SIG-M5 (cell line): ENCODE data around the gene GREB1L.
"Not testable (repeated sequence)": the region's sequence is repeated elsewhere in the genome, so short reads cannot be mapped to it uniquely, and the experiment has no call there.

ENCODE experiments used
- DNase-seq: peaks from one replicate; lab custom pipeline; 2025; lab: John Stamatoyannopoulos, UW

The GREB1L gene

GRCh38 chr18:21264651-21265050, 22.6 kb downstream of the GREB1L start:
- no peak for DNase-seq

DNA sequence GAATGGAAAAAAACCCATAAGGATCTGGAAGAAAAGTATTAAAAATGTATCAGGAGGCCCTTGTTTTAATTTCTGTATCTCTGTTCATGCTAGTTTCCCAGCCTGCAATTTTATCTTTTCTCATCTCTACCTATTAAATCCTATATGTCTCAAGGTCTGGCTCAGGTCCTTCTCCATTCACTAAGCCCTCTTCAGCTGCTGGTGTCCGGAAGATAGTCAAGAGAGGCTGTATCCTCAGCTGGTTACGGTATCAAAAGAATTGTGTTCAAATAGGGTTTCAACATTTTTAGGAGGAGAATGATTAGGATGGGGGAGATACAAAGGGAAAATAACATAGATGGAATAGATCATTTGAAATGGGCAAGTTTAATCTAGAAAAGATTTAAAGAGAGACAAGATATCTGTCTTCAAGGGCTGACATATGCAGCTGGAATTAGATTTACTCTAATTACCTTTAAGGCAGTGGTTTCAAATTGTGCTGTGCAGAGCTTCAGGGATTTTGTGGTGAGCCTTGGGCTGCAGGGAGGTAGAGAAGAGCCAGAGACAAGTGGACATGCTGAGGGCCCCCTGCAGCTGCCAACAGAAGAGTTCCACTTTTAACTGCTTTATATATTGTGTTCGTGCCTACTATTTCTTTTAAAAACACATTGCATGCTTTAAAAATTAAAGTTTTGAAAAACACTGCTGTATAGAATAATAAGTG, 24.1 kb downstream of the GREB1L start:
- no peak for DNase-seq

DNA sequence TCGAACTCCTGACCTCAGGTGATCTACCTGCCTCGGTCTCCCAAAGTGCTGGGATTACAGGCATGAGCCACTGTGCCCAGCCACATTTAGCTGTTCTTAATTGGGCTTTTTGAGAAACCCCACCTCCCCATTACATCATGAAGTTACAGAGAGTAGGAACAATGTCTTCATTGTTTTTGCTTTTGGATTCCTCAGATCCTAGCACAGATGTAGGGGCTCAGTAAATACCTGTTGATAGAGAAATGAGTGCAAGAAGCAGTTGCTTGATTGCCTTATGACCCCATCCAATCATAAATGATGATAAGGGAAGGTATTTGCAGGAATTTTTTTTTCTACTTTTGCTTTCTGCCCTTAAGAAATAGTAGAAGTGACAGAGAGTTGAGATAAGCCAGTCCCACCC, 25.4 kb downstream of the GREB1L start:
- no peak for DNase-seq

DNA sequence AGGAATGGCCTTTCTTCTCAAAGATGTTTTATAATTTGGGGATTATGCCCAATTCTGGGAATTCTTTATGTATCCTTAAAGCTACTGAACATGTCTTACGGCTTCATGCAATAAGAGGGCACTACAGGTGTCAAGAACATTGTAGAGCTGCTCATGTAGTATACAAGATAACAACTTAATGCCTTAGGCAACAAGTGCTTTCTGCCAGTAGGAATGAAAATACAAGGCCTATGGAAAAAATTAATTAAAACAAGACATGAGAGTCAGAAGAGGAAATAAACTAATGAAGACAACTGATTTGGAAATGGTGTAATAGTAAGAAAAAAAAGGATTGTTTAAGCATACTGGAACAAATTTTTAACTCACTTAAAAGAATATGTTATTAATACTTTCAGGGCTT, 27.3 kb downstream of the GREB1L start:
- DNase-seq: no peak

- DNase-seq: no peak
Observed at GRCh38 chr18:21270453-21270852, 28.4 kb downstream of the GREB1L start.

- DNase-seq: no peak
Observed at GRCh38 chr18:21272016-21272579, 30.1 kb downstream of the GREB1L start.

DNA sequence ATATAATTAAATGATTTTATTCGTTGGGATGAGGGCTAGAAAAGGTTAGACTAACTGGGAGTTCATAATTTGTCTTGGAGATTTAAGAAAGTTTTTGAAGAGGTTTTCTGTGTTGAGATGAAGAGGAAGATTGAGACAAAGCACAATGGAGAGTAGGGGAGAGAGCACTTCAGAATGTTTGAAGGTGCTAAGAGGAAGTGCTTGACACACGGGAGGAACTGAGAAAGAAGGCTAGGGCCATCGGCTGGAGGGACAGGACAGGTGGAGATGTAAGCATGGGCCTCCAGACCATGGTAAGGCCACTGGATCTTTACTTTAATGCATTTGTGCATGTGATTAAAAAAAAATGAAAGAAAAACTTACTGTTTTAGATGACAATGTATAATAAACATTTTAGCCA, 31.5 kb downstream of the GREB1L start:
- DNase-seq: no peak

DNA sequence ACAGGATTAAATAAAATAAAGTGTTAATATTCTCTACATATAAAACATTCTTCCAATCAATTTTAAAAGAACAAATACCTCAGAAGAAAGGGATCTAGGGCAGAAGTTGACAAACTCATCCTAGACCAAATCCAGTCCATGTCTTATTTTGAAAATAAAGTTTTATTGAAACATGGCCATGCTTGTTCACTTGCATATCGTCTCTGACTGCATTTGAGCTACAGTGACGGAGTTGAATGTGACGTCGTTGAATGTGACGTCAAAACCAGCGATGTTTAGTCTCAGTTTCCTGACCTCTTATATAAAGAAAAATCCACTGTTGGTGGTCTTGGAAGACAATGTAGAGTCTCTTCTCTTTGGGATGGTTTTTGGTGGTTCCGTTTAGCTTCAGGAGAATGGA, 33.6 kb downstream of the GREB1L start:
- no peak for DNase-seq

GRCh38 chr18:21277578-21277977, 35.5 kb downstream of the GREB1L start:
- no peak for DNase-seq

DNA sequence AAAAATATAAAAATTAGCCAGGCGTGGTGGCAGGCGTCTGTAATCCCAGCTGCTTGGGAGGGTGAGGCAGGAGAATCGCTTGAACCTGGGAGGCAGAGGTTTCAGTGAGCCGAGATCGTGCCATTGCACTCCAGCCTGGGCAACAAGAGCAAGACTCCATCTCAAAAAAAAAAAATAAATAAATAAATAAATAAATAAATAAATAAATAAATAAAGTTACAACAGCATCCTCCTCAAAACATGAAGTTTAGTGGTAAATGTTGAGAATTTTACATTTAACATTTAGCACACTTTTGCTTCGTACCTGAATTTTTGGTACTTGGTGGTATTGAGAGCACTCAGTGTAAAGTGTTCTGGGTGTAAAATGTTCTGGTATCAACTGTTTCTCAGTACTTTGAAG, 36.2 kb downstream of the GREB1L start:
- DNase-seq: not testable (repeated sequence)

- no peak for DNase-seq
Observed at GRCh38 chr18:21281603-21282002, 39.6 kb downstream of the GREB1L start.

DNA sequence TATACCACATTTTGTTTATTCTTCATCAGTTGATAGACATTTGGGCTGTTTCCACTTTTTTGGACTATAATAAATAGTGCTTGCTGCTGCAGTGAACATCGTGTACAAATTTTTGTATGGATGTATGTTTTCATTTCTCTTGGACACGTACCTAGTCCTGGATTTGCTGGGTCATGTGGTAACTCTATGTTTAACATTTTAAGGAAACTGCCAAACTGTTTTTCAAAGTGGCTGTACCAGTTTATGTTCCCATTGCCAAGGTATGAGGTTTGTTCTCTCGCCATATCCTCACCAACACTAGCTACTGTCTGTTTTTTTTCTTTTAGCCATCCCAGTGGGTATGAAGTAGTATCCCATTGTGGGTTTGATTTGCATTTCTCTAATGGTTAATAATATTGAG, 42.5 kb downstream of the GREB1L start:
- DNase-seq: no peak

- DNase-seq: no peak
Observed at GRCh38 chr18:21289827-21290226, 47.8 kb downstream of the GREB1L start.

DNA sequence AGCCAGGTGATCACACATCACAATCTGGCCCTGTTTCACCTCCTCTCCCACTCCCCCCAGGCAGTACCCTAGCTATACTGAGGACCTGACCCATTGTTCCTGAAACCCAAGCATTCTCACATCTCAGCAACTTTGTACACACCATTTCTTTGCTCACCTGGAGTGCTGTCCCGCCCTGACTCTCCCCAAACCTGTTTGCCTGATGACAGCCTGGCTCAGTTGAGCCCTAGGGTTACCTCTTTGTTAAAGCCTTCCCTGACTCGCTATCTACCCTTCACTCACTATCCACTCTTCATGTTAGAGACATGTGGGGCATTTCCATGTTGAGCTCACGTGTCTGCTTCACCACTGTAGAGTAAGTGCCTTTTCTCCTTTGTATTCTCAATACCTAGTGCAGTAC, 49.1 kb downstream of the GREB1L start:
- DNase-seq: no peak

- no peak for DNase-seq
Observed at GRCh38 chr18:21293479-21293878, 51.4 kb downstream of the GREB1L start.

DNA sequence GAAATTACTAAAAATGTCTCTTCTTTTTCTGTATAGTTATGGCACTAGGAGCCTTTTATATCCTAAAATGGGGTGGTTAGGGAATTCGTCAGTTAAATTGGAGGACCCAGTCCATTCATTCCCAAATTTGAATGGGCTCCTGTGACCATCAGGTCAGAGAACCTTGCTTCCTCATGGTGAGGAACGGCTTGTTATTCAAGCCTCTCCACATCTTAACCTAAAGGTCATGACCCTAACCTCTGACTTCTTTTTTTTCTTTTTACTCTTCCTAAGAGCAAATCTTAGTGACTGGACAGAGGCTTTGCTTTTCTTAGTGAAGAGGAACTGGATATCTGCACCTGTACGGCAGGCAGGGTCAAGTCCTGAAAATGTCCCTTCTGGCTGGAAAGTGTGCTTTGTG, 53.1 kb downstream of the GREB1L start:
- no peak for DNase-seq

DNA sequence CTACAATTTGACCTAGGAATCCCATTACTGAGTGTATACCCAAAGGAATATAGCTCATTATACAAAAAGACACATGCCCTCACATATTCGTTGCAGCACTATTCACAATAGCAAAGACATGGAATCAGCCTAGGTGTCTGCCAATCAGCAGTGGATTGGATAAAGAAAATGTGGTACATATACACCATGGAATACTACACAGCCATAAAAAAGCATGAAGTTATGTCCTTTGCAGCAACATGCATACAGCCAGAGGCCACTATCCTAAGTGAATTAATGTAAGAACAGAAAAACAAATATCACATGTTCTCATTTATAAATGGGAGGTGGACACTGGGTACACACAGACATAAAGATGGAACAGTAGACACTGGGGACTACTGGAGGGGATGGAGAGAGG, 54.0 kb downstream of the GREB1L start:
- DNase-seq: no peak

DNA sequence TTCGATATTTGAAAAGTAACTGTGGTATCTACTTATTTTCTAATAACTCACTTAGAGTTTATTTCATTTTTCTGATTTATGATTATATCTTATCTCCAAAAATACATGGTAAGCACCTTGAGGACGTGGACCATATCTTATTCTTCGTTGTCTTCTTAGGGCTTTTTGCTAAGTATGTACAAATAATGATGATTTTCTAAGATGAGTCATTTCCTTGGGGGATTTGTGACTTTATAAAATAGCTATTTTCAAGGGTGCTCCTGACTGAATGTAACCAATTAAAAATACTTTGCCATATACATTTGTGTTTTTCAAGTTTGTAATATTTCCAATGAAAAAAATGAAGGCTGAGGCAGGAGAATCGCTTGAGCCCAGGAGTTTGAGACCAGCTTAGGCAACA, 56.3 kb downstream of the GREB1L start:
- DNase-seq: no peak

GRCh38 chr18:21300035-21300907, 58.2 kb downstream of the GREB1L start:
- no peak for DNase-seq

- no peak for DNase-seq
Observed at GRCh38 chr18:21300908-21301200, 58.8 kb downstream of the GREB1L start.

GRCh38 chr18:21303445-21303844, 61.4 kb downstream of the GREB1L start:
- DNase-seq: no peak

- no peak for DNase-seq
Observed at GRCh38 chr18:21303895-21304294, 61.9 kb downstream of the GREB1L start.

GRCh38 chr18:21305621-21306020, 63.6 kb downstream of the GREB1L start:
- no peak for DNase-seq
